D721Med (cell line): ENCODE results near the gene RNF212B.
"Not testable (repeated sequence)": the region's sequence is repeated elsewhere in the genome, so short reads cannot be mapped to it uniquely, and the experiment has no call there.

ENCODE experiments used
- DNase-seq: peaks from one replicate; pipeline ENCODE4 v3.0.0; 2011; ENCODE audit warnings: low spot score; ENCODE audit not compliant: insufficient read length
- FAIRE-seq: peaks from 2 replicates; lab custom pipeline; 2011; peaks lifted over from hg19 to GRCh38; lab: Jason Lieb, UNC
- CTCF ChIP-seq: IDR thresholded peaks from 2 replicates; pipeline ENCODE4 v1.5.1; 2012; ENCODE audit warnings: mild to moderate bottlenecking, control low read depth; ENCODE audit not compliant: insufficient read depth; ENCODE audit errors: missing control alignments

The RNF212B gene

GRCh38 chr14:23269193-23269592 is 31.5 kb downstream of the RNF212B start:
- no peak for DNase-seq
- FAIRE-seq: no peak
- no peak for TF ChIP-seq CTCF

GRCh38 chr14:23275412-23275811 is 37.7 kb downstream of the RNF212B start:
- no peak for TF ChIP-seq CTCF
- FAIRE-seq (no peak), DNase-seq (no peak)

- FAIRE-seq (no peak), DNase-seq (no peak)
- no peak for TF ChIP-seq CTCF
These were observed 39.5 kb downstream of the RNF212B start for GRCh38 chr14:23277189-23277588.

GRCh38 chr14:23277928-23278327 is 40.2 kb downstream of the RNF212B start:
- not testable (repeated sequence) for FAIRE-seq, DNase-seq

GRCh38 chr14:23281247-23281646 is 43.5 kb downstream of the RNF212B start:
- DNase-seq (no peak), FAIRE-seq (no peak)
- TF ChIP-seq CTCF: no peak

- no peak for TF ChIP-seq CTCF
- FAIRE-seq (no peak), DNase-seq (no peak)
These were observed 47.2 kb downstream of the RNF212B start for GRCh38 chr14:23284654-23285529.

- DNase-seq: no peak
- FAIRE-seq: no peak
- no peak for TF ChIP-seq CTCF
These were observed 47.8 kb downstream of the RNF212B start for GRCh38 chr14:23285530-23286019.
